ENCODE data around the gene LSR.

DNA sequence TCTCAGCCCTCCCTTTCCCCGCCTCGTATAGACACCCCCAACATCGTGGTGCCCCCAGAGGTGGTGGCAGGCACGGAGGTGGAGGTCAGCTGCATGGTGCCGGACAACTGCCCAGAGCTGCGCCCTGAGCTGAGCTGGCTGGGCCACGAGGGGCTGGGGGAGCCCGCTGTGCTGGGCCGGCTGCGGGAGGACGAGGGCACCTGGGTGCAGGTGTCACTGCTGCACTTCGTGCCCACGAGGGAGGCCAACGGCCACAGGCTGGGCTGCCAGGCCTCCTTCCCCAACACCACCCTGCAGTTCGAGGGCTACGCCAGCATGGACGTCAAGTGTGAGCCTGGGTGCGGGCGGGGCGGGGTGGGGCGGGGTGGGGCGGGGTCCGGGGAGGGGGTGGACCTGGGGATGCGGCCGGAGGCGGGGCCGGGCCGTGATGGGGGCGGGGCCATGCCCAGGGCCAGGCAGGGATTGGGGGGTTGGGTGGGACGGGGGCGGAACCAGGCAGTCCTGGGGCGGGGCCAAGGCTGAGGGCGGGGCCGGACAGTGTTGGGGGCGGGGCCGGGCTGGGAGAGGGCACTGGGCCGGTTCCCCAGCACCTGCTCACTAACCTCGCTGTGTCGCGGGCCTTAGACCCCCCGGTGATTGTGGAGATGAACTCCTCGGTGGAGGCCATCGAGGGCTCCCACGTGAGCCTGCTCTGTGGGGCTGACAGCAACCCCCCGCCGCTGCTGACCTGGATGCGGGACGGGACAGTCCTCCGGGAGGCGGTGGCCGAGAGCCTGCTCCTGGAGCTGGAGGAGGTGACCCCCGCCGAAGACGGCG is 50.9 kb downstream of the LSR start:
- TF ChIP-seq EZH2 (IDR thresholded peaks at IDR 0.05; ENCODE audit: low read length) = no peak
- TF ChIP-seq, protein P1, sequence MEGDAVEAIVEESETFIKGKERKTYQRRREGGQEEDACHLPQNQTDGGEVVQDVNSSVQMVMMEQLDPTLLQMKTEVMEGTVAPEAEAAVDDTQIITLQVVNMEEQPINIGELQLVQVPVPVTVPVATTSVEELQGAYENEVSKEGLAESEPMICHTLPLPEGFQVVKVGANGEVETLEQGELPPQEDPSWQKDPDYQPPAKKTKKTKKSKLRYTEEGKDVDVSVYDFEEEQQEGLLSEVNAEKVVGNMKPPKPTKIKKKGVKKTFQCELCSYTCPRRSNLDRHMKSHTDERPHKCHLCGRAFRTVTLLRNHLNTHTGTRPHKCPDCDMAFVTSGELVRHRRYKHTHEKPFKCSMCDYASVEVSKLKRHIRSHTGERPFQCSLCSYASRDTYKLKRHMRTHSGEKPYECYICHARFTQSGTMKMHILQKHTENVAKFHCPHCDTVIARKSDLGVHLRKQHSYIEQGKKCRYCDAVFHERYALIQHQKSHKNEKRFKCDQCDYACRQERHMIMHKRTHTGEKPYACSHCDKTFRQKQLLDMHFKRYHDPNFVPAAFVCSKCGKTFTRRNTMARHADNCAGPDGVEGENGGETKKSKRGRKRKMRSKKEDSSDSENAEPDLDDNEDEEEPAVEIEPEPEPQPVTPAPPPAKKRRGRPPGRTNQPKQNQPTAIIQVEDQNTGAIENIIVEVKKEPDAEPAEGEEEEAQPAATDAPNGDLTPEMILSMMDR (optimal IDR thresholded peaks at IDR 0.05 in 1 of 3, IDR thresholded peaks at IDR 0.05 in 1 of 3, conservative IDR thresholded peaks at IDR 0.05 in 1 of 3; ENCODE audit: extremely low read depth in 1 of 3, insufficient read depth in 2 of 3, low read length in 3 of 3) = no peak
